NCI-H2196 treated with DMSO at 0.1 percent for 48 hours (cell line): Measurements from ENCODE around the gene STKLD1.
"Not testable (repeated sequence)": the region's sequence is repeated elsewhere in the genome, so short reads cannot be mapped to it uniquely, and the experiment has no call there.

Source experiments
- DNase-seq: peaks from one replicate; lab custom pipeline; 2025; ENCODE audit not compliant: unreplicated experiment; lab: John Stamatoyannopoulos, UW

The STKLD1 gene

GRCh38 chr9:133360400-133361393, 15.5 kb upstream of the STKLD1 start:
- DNase-seq, result no peak

GRCh38 chr9:133361507-133362092, 14.6 kb upstream of the STKLD1 start:
- DNase-seq, result no peak

- no peak for DNase-seq
These were observed 13.7 kb upstream of the STKLD1 start for GRCh38 chr9:133362359-133363044.

GRCh38 chr9:133366435-133366834, 9.7 kb upstream of the STKLD1 start:
- DNase-seq, result no peak

GRCh38 chr9:133367221-133367620, 8.9 kb upstream of the STKLD1 start:
- no peak for DNase-seq

- DNase-seq, result no peak
These were observed 8.4 kb upstream of the STKLD1 start for GRCh38 chr9:133367778-133368177.

GRCh38 chr9:133368249-133368881, 7.8 kb upstream of the STKLD1 start:
- DNase-seq, result no peak

- DNase-seq, result no peak
These were observed 6.7 kb upstream of the STKLD1 start for GRCh38 chr9:133369422-133369821.

GRCh38 chr9:133369933-133370332, 6.2 kb upstream of the STKLD1 start:
- DNase-seq, result no peak

- no peak for DNase-seq
These were observed 5.5 kb upstream of the STKLD1 start for GRCh38 chr9:133370685-133371084.

- no peak for DNase-seq
These were observed 4.9 kb upstream of the STKLD1 start for GRCh38 chr9:133371261-133371711.

- DNase-seq, result no peak
These were observed 4.0 kb upstream of the STKLD1 start for GRCh38 chr9:133372144-133372543.

GRCh38 chr9:133374612-133375115, 1.5 kb upstream of the STKLD1 start:
- DNase-seq, result no peak

- no peak for DNase-seq
These were observed 946 bp upstream of the STKLD1 start for GRCh38 chr9:133375116-133375723.

- not testable (repeated sequence) for DNase-seq
These were observed 1.1 kb downstream of the STKLD1 start for GRCh38 chr9:133377280-133377679.

GRCh38 chr9:133377721-133378216, 1.6 kb downstream of the STKLD1 start:
- no peak for DNase-seq

- no peak for DNase-seq
These were observed 2.3 kb downstream of the STKLD1 start for GRCh38 chr9:133378408-133378962.

- no peak for DNase-seq
These were observed 3.3 kb downstream of the STKLD1 start for GRCh38 chr9:133379153-133380086.

GRCh38 chr9:133380734-133381133, 4.6 kb downstream of the STKLD1 start:
- DNase-seq, result no peak
